Activated T-cell treated with anti-CD3 and anti-CD28 coated beads, Interleukin-2, amount 50 U/mL, for 1 hour (primary cell): ENCODE measurements around the gene ENTPD8.
A peak's percentile ranks its signal among the peaks of the same experiment; 100 is the strongest.
"Not testable (repeated sequence)": the region's sequence is repeated elsewhere in the genome, so short reads cannot be mapped to it uniquely, and the experiment has no call there.

Experiments
- DNase-seq: peaks from one replicate; pipeline ENCODE4 v3.0.0-alpha.2; 2020

Gene ENTPD8

GRCh38 chr9:137390553-137391410 is 50.4 kb downstream of the ENTPD8 start:
- DNase-seq, result no peak

GRCh38 chr9:137389428-137389746 is 51.8 kb downstream of the ENTPD8 start:
- no peak for DNase-seq

- no peak for DNase-seq
Measured at GRCh38 chr9:137388589-137389427, 52.3 kb downstream of the ENTPD8 start.

GRCh38 chr9:137387891-137388560 is 53.1 kb downstream of the ENTPD8 start:
- DNase-seq, result no peak

GRCh38 chr9:137387114-137387890 is 53.9 kb downstream of the ENTPD8 start:
- peak; percentile 51 for DNase-seq

GRCh38 chr9:137386507-137387113 is 54.5 kb downstream of the ENTPD8 start:
- not testable (repeated sequence) for DNase-seq

- DNase-seq, result no peak
Measured at GRCh38 chr9:137385061-137385655, 56.0 kb downstream of the ENTPD8 start.
